Mesendoderm (in vitro differentiated cells): ENCODE results near the gene ZSCAN10.
"Not testable (repeated sequence)": the region's sequence is repeated elsewhere in the genome, so short reads cannot be mapped to it uniquely, and the experiment has no call there.

Experiments
- DNase-seq: peaks from one replicate; pipeline ENCODE4 v3.0.0; 2013
- H2AK5ac ChIP-seq: 2 replicates; pipeline ENCODE4 v1.6.1; 2013; ENCODE audit warnings: low read length, inconsistent platforms
- H2BK120ac ChIP-seq: 2 replicates; pipeline ENCODE4 v1.6.1; 2013; ENCODE audit warnings: low read depth, mild to moderate bottlenecking, low read length, moderate library complexity, mixed read lengths
- H2BK15ac ChIP-seq: replicated peaks from 2 replicates; pipeline ENCODE4 v1.6.1; 2013; ENCODE audit warnings: low read depth, mild to moderate bottlenecking, moderate library complexity
- H2BK5ac ChIP-seq: 2 replicates; pipeline ENCODE4 v1.6.1; 2013; ENCODE audit warnings: low read length, inconsistent platforms
- H3K18ac ChIP-seq: 2 replicates; pipeline ENCODE4 v1.6.1; 2013; ENCODE audit warnings: mild to moderate bottlenecking, low read length, mixed read lengths
- H3K23ac ChIP-seq: one replicate; pipeline ENCODE4 v1.6.1; 2013; ENCODE audit warnings: low read length
- H3K27ac ChIP-seq: 2 replicates; pipeline ENCODE4 v1.5.1; 2013; ENCODE audit warnings: low read depth, mild to moderate bottlenecking, inconsistent platforms, low read length, moderate library complexity
- H3K27me3 ChIP-seq: 2 replicates; pipeline ENCODE4 v1.6.1; 2013; ENCODE audit warnings: low read length, control low read depth, mild to moderate bottlenecking, inconsistent platforms; ENCODE audit not compliant: insufficient read depth, poor library complexity
- H3K36me3 ChIP-seq: 2 replicates; pipeline ENCODE4 v1.6.1; 2013; ENCODE audit warnings: low read length, inconsistent platforms; ENCODE audit not compliant: control insufficient read depth, insufficient read depth
- H3K4ac ChIP-seq: one replicate; pipeline ENCODE4 v1.6.1; 2013; ENCODE audit warnings: low read depth, mild to moderate bottlenecking, low read length, moderate library complexity
- H3K4me1 ChIP-seq: 2 replicates; pipeline ENCODE4 v1.6.1; 2013; ENCODE audit warnings: low read depth, low read length, inconsistent platforms; ENCODE audit not compliant: control insufficient read depth
- H3K4me2 ChIP-seq: 2 replicates; pipeline ENCODE4 v1.6.1; 2013; ENCODE audit warnings: low read length
- H3K4me3 ChIP-seq: 2 replicates; pipeline ENCODE4 v1.5.1; 2013; ENCODE audit warnings: mild to moderate bottlenecking, low read length
- H3K56ac ChIP-seq: one replicate; pipeline ENCODE4 v1.6.1; 2013; ENCODE audit warnings: low read length
- H3K79me1 ChIP-seq: 2 replicates; pipeline ENCODE4 v1.6.1; 2013; ENCODE audit warnings: low read length, inconsistent platforms
- H3K79me2 ChIP-seq: 2 replicates; pipeline ENCODE4 v1.6.1; 2013; ENCODE audit warnings: mild to moderate bottlenecking, low read length; ENCODE audit not compliant: control insufficient read depth, insufficient read depth
- H3K9ac ChIP-seq: 2 replicates; pipeline ENCODE4 v1.6.1; 2013; ENCODE audit warnings: low read length, inconsistent platforms
- H4K5ac ChIP-seq: one replicate; pipeline ENCODE4 v1.6.1; 2013; ENCODE audit warnings: low read length
- H4K8ac ChIP-seq: one replicate; pipeline ENCODE4 v1.6.1; 2013; ENCODE audit warnings: low read depth, mild to moderate bottlenecking, control low read depth, low read length, moderate library complexity
- WGBS: extraction: QIAGEN DNeasy Blood & Tissue Kit; methylation state at CpG from one replicate; pipeline ENCODE4 v1.1.7; 2013; ENCODE audit warnings: low lambda C conversion rate, missing lambda C conversion rate; ENCODE audit not compliant: insufficient coverage; ENCODE audit errors: extremely low coverage; 5-methylcytosine and 5-hydroxymethylcytosine counted together

ZSCAN10 gene

DNA sequence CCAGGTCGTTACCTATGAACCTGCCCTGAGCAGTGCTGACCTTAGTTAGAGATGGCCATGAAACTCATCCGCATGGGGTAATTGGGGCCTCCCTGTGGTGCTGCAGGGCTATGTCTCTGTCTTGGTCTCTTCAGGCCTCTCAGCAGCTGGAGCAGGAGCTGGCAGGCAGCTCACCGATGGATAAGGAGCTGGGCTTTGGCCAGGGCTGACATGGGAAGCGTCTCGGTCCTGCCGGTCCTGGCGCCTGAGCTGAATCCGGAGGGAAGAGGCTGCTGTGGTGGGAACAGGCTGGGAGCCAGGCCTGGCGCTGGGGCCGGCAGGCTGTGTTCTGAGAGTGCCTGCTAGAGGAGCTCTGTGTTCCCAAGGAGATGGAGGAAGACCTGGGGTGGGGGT, 23.6 kb downstream of the ZSCAN10 start:
- Histone ChIP-seq H2BK15ac (no peak overlapping the region), H3K4ac (no peak overlapping the region)
- WGBS: no CpG with 5 or more reads among the region's 10 CpGs

DNA sequence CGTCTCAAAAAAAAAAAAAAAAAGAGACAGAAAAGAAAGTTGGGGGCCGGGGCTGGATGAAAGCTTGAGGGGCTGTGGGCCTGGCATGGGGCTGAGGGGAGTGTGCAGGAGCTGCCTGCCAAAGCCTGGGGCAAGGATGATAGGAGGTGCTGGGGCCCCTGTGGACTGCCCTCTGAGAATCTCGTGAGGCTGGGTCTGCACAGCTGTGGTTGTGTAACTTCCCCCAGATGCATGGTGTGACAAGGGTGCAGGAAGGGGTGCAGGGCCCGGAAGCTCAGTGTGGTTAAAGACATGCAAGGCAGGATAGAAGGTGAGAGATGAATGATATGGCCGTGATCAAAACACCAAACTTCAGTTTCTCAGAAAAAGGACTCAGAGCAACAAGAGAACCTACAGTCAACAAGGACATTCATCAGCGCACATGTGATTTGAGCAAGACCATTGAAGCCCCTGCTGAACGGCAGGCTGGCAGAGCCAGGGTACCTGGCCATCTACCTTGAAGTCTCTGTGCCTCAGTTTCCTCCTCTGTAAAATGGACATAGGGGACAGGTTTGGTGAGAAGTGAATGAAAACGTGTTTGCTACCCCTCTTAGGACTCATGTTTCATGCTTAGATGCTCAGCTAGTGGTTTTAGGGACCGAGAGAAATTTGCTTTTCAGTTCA, 24.1 kb downstream of the ZSCAN10 start:
- no peak overlapping the region for H3K27ac ChIP-seq
- WGBS: no CpG with 5 or more reads among the region's 9 CpGs
- H3K4me1 ChIP-seq: no peaks in the 10 kb centered on the region
- no peak overlapping the region for H4K8ac ChIP-seq
- no peak overlapping the region for H3K56ac ChIP-seq
- no peak overlapping the region for H3K23ac ChIP-seq
- no peak overlapping the region for H3K9ac ChIP-seq
- no peaks in the 10 kb centered on the region for H3K79me1 ChIP-seq
- H3K4me3 ChIP-seq: no peak overlapping the region
- H3K4ac ChIP-seq: no peak overlapping the region
- no peak overlapping the region for H4K5ac ChIP-seq
- no peak overlapping the region for H3K18ac ChIP-seq
- no peak for DNase-seq
- no peaks in the 10 kb centered on the region for H3K36me3 ChIP-seq
- H3K79me2 ChIP-seq: no peaks in the 10 kb centered on the region
- no peak overlapping the region for H2BK120ac ChIP-seq
- H2BK15ac ChIP-seq: no peak overlapping the region
- H2AK5ac ChIP-seq: no peak overlapping the region
- H2BK5ac ChIP-seq: no peak overlapping the region
- no peak overlapping the region for H3K4me2 ChIP-seq
- no peaks in the 10 kb centered on the region for H3K27me3 ChIP-seq

More for the DNA sequence above, 23.6 kb downstream of the ZSCAN10 start:
- Histone ChIP-seq H3K18ac (no peak overlapping the region), H3K4me2 (no peak overlapping the region), H2AK5ac (no peak overlapping the region), H3K27me3 (no peaks in the 10 kb centered on the region), H3K79me2 (no peaks in the 10 kb centered on the region), H3K9ac (no peak overlapping the region), H4K5ac (no peak overlapping the region), H3K4me1 (no peaks in the 10 kb centered on the region), H3K79me1 (no peaks in the 10 kb centered on the region), H3K23ac (no peak overlapping the region), H2BK5ac (no peak overlapping the region), H4K8ac (no peak overlapping the region), H3K4me3 (no peak overlapping the region), H3K36me3 (no peaks in the 10 kb centered on the region), H3K56ac (no peak overlapping the region), H2BK120ac (no peak overlapping the region), H3K27ac (no peak overlapping the region)
- no peak for DNase-seq

DNA sequence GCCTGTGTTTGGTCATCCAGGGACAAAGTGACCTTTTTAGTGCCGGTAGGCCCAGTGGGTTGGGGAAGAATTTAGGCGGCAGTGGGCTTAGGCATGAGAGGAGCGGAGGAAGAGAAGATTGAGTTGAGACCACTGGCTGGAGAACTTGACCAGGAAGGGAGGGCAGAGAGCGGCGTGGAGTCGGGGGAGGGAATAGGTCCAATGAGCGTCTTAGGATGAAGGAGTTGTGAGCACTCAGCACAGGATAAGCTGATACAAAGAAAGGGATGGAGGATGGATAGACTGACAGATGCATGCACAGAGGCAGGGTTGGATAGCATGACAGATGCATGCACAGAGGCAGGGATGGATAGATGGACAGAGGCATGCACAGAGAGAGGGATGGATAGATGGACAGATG, 25.6 kb downstream of the ZSCAN10 start:
- no peaks in the 10 kb centered on the region for H3K27me3 ChIP-seq
- no peak for DNase-seq
- H3K9ac ChIP-seq: no peak overlapping the region
- no peak overlapping the region for H3K18ac ChIP-seq
- no CpG with 5 or more reads among the region's 7 CpGs for WGBS
- no peak overlapping the region for H4K5ac ChIP-seq
- no peak overlapping the region for H3K4me3 ChIP-seq
- no peak overlapping the region for H2BK5ac ChIP-seq
- no peak overlapping the region for H3K23ac ChIP-seq
- no peaks in the 10 kb centered on the region for H3K79me2 ChIP-seq
- no peak overlapping the region for H2BK15ac ChIP-seq
- H3K4me1 ChIP-seq: no peaks in the 10 kb centered on the region
- no peak overlapping the region for H3K56ac ChIP-seq
- H3K4ac ChIP-seq: no peak overlapping the region
- no peak overlapping the region for H4K8ac ChIP-seq
- H2BK120ac ChIP-seq: no peak overlapping the region
- no peak overlapping the region for H3K27ac ChIP-seq
- no peak overlapping the region for H2AK5ac ChIP-seq
- no peak overlapping the region for H3K4me2 ChIP-seq
- no peaks in the 10 kb centered on the region for H3K79me1 ChIP-seq
- no peaks in the 10 kb centered on the region for H3K36me3 ChIP-seq

DNA sequence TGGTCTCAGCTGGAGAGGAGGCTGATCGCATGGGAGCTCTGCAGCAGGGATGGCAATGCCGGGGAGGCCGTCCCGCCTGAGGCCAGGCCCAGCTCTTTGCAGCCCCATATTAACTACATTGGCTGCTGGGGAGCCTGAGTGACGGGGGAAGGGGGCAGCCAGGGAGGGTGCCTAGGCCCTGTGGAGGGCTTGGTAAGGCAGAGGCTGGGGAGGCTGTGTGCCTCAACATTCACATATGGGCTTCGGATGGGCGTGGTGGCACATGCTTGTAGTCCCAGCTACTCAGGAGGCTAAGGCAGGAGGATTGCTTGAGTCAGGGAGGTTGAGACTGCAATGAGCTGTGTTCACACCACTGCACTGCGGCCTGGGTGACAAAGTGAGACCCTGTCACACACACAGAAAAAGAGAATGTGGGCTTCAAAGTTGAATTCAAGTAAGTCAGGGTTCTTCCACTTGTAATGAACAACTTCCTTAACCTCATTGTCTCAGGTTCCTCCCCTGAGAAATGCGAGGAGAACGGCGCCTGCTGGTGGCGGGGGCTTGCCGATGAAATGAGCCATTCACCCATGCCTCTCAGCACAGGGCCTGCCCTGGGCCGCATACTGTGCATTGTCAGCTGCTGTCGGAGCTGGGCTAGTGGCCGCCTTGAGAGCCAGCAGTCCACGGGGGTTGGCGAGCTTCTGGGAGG, 26.4 kb downstream of the ZSCAN10 start:
- not testable (repeated sequence) for H3K56ac ChIP-seq, H3K27me3 ChIP-seq, H3K36me3 ChIP-seq, H2BK5ac ChIP-seq, H3K79me2 ChIP-seq, H3K79me1 ChIP-seq, H4K5ac ChIP-seq, H4K8ac ChIP-seq, H3K4me3 ChIP-seq, H3K4me2 ChIP-seq, H2BK120ac ChIP-seq, H3K18ac ChIP-seq, H2BK15ac ChIP-seq, H2AK5ac ChIP-seq, H3K9ac ChIP-seq, DNase-seq, H3K4ac ChIP-seq, H3K23ac ChIP-seq, H3K27ac ChIP-seq, H3K4me1 ChIP-seq
- no CpG with 5 or more reads among the region's 18 CpGs for WGBS

DNA sequence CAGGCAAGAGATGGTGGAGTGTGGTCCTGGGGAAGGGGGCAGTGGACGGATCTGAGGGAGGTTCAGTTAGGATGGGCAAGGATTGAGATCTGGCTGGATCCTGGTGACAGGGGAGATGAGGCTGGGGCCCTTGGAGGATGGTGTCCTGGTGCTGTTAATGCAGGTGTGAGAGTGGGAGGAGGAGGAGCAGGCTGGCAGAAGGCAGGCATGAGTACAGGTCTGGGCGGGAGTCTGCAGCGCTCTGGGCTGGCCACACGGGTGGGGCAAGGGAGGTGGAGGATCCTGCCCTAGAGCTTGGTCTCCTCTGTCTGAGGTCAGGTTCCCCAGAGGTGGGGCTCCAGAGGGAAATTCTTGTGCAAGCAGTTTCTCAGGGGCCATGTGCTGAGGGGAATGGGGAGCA, 26.9 kb downstream of the ZSCAN10 start:
- not testable (repeated sequence) for H3K27me3 ChIP-seq, H4K8ac ChIP-seq, H4K5ac ChIP-seq, H3K18ac ChIP-seq, H3K36me3 ChIP-seq, DNase-seq, H3K4me3 ChIP-seq, H3K4me2 ChIP-seq, H3K4ac ChIP-seq, H3K79me1 ChIP-seq, H3K23ac ChIP-seq, H3K79me2 ChIP-seq, H3K27ac ChIP-seq, H2BK5ac ChIP-seq, H2BK120ac ChIP-seq, H3K4me1 ChIP-seq, H2BK15ac ChIP-seq, H3K9ac ChIP-seq, H3K56ac ChIP-seq, H2AK5ac ChIP-seq
- WGBS: no CpG with 5 or more reads among the region's 4 CpGs

DNA sequence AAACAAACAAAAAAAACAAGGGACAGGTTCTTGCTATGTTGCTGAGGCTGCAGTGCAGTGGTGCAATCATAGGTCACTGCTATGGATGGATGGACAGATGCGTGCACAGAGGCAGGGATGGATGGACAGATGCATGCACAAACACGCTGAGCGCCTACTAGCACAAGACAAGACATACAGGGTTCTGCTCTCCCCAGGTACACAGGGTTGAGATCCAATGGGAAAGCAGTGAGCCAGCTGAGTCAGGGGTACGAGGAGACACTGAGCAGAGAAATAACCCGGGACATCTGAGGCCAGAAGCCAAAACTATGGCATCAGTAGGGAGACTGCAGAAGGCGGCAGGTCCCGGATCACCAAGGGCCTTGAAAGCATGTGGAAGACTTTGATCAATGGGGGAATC, 27.4 kb downstream of the ZSCAN10 start:
- Histone ChIP-seq H2BK120ac (no peak overlapping the region), H3K27ac (no peak overlapping the region), H3K18ac (no peak overlapping the region), H4K8ac (no peak overlapping the region), H3K23ac (no peak overlapping the region), H4K5ac (no peak overlapping the region), H3K79me1 (no peaks in the 10 kb centered on the region), H3K79me2 (no peaks in the 10 kb centered on the region), H3K27me3 (no peaks in the 10 kb centered on the region), H2BK5ac (no peak overlapping the region), H3K56ac (no peak overlapping the region), H3K9ac (no peak overlapping the region), H3K4me3 (no peak overlapping the region), H3K4me2 (no peak overlapping the region), H3K36me3 (no peaks in the 10 kb centered on the region), H3K4me1 (no peaks in the 10 kb centered on the region), H3K4ac (no peak overlapping the region), H2BK15ac (no peak overlapping the region), H2AK5ac (no peak overlapping the region)
- DNase-seq: no peak
- WGBS: no CpG with 5 or more reads among the region's 7 CpGs
